Measurements from ENCODE around the gene L2HGDH.

- TF ChIP-seq CTCF (IDR thresholded peaks at IDR 0.05; ENCODE audit: low read length) (no peak), EZH2 (optimal IDR thresholded peaks at IDR 0.05; ENCODE audit: low read depth, low read length) (no peak)
Measured at GRCh38 chr14:50257732-50258131, 54.3 kb downstream of the L2HGDH start.

Data from MM.1S (cell line).